HG03196 (cell line): Measurements from ENCODE around the gene EPHB1.

ENCODE experiments used
- ATAC-seq: cut with Tn5 transposase; IDR thresholded peaks from one replicate; pipeline ENCODE4 v1.9.1; 2021; ENCODE audit not compliant: unreplicated experiment

The EPHB1 gene

DNA sequence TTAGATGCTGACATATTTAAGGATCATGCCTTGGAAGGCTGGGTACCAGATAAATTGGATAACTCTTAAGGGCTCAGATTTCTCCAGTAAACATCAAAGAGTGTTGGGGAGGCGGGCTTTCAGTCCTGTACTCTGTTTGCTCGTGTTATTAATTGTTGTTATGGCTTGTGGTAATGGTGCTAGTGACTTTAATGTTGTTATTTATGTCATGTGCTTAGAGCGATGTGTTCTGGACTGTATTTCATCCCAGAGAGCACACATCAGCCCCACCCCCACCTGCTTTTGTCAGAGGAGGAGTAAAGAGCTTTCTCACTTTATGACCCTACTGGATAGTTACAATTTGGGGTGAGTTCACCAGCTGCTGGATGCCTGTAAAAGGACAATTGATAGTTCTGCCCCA, 386.3 kb downstream of the EPHB1 start:
- no peak for ATAC-seq

DNA sequence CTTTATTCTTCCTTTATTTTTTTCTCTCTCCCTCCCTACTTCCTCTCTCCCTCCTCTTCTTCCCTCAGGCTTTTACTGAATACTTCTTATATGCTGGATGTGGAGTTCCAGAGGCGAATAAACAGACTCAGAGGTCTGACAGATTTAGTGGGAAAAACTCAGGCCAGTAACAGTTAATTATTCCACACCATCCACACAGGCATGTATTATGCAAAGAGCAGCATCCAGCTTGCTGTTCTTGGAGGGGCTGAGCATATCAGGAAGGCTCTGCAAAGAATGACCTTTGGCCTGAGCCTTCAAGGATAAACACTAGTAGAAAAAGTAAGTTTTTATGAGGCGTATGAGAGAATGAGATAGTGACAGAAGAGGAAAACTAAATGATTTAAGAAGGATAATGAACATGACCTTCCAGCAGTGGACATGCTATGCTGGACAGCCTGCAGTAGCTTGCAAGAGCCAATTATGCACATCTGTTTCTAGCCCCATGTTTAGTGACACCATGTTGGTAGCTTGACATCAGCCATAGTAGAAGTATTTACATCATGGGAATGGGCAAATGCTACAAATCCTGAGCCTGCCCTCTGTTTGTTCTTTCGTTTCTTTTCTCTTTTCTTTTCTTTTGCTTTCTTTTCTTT, 387.4 kb downstream of the EPHB1 start:
- ATAC-seq: no peak

DNA sequence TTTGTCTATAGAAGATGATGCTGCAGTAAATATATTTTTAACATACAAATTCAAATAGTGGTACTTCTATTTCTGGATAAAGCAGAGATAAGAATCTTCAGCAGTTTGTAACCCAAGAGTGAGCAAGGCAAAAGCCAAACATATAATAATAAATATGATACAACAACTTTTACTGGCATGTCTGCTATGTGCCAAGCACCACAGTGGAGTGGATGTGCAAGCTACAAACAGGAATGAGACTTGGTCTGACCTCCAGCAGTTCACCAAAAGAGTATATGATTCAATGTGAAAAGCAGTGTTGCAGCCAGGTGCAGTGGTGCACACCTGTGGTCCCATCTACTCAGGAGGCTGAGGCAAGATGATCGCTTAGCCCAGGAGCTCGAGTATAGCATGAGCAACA, 395.6 kb downstream of the EPHB1 start:
- ATAC-seq: no peak

DNA sequence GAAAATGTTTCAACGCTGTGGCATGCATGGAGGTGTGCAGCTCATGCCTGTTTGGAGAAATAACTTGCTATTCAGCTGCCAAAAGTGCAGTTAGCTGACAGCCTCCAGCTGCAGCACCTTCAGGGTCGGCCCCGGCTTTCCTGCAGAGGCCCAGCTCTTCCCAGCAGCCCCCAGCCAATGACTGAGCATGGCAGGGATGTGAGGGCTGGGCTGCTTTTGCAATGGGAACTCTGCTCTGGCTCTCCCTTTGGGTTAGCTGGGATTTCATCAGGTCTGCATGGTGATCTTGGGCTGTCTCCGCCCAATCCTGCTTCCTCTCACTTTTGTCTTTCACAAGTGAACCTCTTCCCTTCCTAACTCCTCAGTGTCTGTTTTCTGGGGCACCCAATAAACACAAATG, 396.6 kb downstream of the EPHB1 start:
- no peak for ATAC-seq

DNA sequence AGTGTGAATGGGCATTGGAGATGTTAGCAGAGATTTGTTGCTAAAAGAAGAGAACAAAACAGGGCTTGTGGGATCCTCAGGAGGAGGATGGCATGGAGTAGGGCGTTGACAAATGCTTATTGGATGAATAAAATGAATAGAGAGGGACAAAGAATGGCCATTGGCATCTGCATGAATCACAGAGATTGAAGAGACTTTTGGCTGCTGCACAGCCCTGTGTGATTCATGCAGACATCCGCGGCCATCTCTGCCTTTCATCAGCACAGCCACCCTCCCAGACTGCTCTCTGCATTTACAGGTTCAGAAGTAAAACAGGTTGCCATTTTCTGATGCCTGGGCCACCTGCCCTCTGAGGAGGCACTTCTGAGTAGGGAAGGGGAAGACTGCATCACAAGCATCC, 397.9 kb downstream of the EPHB1 start:
- ATAC-seq: no peak

DNA sequence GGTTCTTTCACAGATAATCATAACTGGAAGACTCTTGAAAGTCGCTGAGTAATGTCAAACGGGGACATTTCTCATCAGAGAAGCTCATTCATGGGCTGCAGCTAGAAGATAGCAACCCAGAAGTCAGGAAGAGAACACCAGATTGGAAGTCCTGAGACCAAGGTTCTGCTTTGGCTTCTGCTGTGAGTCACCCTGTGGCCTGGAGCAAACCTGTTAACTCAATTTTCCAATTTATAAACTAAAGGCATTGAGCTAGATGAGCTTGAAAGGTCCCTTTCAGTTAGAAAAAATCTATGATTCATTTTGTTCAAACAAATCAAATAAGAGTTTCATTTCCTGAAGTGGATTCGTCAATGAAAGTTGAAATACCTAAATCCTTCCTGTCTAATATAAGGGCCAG, 402.2 kb downstream of the EPHB1 start:
- peak; percentile 47 for ATAC-seq

DNA sequence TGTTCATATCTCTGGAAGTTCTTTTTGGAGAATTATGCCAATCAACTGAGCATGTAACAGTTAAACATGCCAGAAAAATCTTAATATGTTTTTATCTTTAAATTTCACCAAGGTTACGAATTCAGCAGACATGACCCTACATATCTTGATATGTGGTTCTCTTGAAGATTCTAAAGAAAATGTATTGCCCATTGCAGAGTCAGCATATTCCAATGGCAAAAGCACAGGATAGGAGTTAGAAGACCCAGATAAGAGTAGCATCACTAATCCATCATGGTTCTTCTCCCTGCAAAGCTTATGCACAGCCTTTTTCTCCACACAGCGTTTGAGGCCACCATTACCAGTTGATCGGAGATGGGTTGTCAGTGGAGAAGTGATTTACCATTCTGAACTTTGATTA, 402.8 kb downstream of the EPHB1 start:
- ATAC-seq: no peak

DNA sequence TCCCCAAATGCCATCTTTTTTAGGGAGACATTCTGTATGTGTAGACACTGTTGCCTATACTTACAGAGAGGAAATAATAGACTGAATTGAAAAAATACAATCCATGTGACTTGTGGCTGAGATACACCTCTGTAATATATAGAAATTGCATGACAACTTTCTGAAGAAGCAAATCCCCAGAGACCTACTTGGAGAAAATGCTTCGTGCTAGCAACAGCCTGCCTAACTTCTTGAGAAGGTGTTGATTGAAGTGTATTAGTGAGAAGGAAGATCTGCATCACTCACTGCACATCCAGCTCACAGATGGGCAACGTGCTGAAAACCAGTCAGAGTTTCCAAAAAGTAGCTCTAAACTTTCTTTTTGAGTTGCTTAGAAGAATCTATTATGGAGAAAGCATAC, 404.1 kb downstream of the EPHB1 start:
- no peak for ATAC-seq

DNA sequence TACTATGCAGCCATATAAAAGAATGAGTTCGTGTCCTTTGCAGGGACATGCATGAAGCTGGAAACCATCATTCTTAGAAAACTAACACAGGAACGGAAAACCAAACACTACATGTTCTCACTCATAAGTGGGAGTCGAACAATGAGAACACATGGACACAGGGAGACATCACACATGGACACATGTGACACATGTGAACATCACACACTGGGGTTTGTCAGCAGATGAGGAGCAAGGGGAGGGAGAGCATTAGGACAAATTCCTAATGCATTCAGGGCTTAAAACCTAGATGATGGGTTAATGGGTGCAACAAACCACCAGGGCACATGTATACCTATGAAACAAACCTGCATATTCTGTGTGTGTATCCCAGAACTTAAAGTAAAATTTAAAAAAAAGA, 408.0 kb downstream of the EPHB1 start:
- ATAC-seq: no peak

DNA sequence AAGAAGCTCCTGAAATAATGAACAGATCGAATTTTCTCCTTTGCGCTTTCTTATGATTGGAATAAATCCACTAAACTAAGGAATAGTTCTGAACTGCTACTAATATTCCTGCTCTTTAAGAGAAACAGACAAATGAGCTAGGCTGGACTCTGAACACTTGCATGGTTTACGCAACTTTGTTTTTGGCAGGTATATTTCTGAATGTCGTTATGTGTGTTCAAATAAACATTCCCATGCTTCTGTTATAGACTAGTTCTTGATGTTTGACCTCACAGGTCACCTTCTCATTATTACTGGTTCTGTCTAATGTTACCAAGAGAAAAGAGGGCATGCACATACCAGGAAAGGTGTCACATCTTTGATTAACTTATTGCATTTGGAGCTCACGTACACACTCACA, 418.2 kb downstream of the EPHB1 start:
- no peak for ATAC-seq

DNA sequence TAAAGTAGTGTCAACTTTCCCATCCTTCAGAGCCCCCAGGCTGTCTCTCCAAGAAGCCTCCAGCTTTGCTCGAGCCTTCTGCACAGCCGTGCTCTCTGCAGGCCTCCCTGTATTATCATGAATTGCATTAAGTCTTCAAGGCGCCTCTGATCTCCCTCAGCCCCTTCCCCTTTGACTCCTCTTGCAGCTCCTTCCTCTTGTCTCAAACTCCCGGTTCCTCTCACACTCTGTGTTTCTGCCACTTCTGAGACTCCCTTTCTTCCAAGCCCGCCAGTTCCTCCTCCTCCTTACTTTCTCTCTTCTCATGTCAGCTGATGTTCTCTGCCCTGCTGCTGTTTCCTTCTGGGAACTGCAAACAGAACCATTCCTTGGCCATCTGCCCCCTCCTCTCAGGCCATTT, 418.8 kb downstream of the EPHB1 start:
- ATAC-seq: no peak

DNA sequence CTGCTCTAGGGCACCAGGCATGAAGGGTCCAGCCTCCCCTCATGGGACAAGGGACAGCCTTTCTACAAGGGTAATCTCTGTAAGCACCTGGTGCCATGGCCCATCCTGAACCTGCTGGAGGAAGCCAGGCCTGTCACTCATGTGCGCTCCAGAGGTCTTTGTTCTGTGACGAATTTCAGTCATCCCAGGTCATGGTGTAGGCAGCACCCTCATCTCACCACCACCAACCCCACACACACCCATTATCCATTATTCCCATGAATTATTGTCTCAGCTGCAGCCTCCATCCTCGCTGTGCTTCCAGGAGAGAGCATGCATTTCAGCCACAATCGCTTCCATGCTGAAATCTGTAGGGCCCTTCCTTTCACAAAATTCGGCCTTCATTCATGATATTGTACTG, 419.3 kb downstream of the EPHB1 start:
- no peak for ATAC-seq

DNA sequence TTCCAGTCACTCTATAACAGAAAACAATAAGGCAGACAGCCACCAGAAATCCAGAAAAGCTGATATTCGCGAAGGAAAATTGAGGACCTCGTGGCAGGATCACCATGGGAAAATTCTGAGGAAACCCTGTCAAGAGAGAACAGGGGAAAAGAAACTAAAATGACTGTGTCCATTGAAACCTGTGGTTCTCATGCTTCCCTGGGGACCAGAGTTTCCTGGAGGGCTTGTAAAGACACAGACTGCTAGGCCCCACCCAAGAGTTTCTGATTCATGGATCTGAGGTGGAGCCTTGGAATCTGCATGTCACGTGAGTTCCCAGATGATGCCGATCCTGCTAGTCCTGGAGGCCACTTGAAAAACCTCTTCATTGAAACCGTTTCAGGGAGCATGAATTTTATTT, 420.5 kb downstream of the EPHB1 start:
- ATAC-seq: no peak

DNA sequence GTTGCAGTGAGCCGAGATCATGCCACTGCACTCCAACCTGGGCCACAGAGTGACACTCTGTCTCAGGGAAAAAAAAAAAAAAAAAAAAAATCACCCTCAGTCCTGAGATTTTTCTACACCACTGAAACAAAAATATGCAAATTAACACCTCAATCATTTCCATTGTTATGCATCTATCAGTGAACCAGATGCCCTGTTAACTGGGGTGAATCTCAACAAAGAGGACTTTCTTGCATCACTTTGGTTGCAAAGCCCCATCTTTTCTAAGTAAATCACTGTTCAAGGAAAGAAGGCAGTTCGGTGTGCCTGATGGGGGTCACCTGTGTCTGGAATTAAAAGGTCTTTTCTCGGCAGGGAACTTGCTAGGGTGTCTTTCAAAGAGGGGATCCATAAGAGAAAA, 421.6 kb downstream of the EPHB1 start:
- no peak for ATAC-seq

DNA sequence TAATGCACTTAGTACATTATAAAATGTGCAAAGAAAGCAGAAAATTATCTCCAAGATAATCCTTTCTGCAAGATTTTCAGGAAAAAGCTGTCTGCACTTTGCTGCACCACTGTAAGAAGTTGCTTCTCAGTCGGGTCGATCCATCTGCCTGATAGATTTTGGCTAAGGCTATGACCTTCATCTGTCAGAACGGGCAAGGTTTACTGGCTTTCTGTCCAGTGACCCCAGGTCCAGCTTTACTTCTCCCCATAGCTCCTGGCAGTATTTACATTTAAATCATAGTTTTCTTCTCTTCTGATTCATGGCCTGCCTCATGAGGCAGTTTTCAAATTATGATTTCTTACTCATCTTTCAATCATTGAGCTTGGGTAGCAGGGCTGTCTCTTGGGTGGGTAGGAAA, 422.7 kb downstream of the EPHB1 start:
- ATAC-seq: no peak

DNA sequence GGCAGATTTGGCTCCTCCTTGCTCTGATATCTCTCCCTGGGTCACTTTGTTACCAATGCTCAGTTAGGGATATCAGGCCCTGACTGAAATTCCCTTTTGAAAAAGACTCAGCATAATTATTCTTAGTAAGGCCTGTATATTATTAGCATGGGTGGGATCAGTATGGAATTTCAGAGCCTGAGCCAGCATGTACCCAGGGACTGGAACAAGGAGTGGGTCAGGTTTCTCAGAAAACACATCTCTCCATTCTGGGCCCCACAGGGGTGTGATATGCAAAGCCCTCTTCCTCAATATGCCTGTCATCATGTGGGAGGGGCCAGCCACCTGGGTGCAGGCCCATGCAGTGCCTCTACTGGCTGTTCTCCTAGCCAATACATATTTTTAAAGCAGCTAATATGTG, 423.2 kb downstream of the EPHB1 start:
- ATAC-seq: no peak

DNA sequence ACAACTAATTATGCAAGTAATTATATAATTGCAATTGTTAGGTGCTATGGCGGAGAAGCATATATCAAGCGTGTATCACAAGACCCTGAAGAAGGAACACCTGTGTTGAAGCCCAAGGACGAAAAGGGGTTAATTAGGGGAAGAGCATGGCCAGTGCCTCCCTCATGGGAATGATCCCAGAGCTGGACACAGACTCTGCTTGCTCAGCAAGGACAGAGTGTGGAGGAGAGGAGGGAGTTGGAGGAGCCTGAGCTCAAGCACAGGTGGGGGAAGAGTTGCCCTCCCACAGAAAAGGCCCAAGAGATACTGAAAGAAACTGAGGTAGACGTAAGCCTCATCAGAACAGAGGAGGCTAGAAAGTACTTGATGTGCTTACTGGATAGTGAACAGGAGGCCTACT, 423.7 kb downstream of the EPHB1 start:
- no peak for ATAC-seq

DNA sequence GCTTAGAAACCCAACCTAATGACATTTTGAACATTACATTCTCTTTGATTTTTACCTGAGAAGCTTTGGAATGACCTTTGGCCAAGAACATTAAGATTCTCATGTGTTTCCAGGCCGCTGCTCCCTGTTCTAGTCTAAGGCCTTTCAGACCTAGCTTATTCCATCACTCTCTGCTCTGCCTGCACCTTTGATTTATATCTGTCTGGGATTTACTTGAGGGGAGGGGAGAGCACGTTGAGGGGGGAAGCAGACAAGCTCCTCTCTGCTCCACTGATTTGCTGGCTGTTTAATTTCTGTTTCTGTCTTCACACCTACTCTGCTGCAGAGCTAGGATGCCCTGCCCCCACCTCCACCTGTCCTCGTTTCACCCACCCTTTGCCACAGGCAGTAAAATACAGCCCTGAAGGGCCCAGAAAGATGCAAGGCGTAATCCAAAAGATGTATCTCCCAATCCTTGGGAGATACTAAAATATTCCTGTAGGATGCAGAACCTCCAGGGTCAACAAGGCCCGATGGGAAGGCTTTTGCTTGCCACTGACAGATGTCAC, 429.8 kb downstream of the EPHB1 start:
- no peak for ATAC-seq

DNA sequence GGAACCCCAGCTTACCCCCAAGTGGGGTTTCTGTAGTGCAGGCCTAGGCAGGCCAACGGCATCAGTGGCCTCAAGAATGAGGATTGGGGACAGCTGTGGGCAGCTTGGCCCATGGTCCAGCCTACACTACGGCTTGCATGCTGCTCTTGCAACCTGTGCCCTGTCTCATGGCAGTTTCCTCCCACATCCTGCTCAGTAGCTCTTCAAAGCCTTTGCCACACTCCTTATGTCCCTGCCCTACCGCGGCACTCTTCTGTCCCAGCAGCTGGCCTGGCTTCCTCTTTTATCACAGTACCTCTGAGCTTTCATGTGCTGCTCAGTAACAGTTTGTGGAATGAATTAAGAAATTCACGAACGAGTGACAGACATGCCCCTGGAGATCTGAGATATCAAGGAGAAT, 431.0 kb downstream of the EPHB1 start:
- ATAC-seq: peak; percentile 69

DNA sequence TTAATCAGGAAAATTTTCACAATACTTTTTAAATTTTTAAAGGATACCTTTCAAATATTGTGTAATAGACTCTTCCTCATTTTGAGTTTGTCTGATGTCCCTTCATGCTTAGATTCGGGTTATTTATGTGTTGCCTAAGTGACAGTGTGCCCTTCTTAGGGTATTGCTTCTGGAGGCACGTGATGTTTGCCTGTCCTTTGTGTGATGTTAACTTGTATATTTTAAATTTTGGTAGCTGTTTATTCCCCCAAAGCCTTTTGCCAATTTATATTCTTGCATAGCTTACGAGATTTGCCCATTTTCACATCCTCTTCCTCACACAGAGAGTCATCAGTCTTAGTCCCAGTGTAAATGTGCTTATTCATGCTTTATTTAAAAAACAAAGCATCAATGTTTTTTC, 433.1 kb downstream of the EPHB1 start:
- ATAC-seq: no peak

DNA sequence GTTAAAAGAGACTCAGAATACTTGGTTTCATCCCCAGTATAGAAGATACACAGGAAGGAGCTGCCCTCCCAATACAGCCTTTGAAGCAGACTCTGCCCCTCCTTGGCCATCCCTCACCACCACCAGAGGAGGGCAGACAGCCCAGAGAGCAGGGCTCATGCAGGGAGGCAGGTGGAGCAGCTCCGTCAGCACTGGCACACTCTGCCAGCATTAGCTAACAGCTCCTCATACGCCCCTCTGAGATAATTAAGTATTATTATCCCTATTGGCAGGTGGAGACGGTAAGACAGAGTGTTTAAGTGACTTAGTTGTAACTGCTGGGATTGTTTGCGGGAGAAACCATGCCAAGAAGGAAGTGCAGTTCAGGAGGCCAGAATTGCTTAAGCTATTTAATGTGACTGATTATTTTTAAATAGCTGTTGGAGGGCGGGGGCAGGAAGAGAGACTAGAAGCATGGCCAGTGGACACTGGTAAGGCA, 434.0 kb downstream of the EPHB1 start:
- no peak for ATAC-seq

DNA sequence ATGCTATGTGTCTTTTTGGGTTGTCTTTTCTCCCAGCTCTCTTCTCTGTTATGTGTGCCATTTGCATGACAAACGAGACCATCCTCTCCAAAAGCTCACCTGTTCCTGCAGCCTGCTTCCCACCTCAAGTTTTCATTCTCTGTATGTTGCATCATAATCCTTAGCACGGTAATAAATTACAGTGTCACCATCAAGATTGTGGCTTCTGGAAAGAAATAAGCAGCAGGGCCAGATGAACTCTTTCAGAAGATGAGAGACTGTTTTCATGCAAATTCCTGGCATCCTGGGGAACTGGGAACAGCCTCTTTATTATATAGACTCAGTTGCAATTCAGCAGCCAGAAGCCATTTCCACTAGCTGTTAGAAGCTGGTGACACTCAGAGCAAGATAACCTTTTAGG, 436.7 kb downstream of the EPHB1 start:
- no peak for ATAC-seq

DNA sequence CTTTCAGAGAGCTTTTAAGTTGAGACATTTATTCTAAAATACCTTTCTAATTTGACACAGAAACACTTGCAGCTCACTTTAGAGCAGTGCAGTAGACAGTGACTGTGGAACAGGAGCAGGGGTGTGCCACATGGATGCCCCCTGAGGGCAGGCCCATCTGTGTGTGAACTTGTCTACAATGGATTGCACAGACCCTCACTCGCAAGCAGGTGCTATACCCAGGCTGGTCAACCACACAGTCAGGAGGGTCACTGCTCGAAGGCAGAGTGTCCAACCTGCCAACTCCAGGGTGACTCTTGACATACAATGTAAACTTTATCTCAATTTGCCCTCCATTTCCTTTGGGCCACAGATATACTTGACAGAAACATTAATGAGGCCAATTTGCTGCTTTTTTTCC, 437.2 kb downstream of the EPHB1 start:
- no peak for ATAC-seq
